ENCODE measurements around the gene WDFY2.
"Not testable (repeated sequence)": the region's sequence is repeated elsewhere in the genome, so short reads cannot be mapped to it uniquely, and the experiment has no call there.

WDFY2 gene

DNA sequence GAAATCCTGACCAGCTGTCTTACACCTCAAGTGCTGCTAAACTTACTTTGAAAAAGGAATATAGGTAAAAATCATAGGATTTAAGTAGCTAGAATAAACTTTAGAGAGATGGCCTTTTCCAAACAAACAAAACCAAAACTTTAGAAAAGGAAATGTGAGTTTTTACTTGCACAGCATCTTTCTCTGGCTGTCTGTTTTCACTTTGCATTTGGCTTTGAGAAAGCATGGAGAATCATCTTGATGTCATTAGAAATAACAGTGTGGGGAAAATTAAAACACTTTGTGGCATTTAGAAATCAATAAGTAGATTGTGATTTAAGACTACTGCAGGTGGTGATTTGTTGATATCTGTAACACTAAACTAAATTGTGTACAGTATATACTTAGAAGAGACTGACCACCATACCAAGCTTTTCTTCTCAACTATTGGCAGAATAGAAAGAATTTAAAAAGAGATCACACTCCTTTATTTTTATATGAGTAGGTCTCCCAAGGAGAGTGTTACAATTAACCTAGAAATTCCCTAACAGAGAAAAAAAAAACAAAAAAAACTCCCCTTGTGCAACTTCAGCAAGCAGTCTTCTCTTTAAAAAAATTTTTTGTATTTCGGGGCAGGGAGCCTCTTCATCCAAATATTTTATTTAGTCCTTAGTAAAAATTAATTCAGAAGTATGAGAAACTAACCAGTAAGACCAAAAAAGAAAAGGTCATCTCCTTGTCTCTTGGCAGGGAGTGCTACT, 6.1 kb downstream of the WDFY2 start:
- DNase-seq (ENCODE audit: low read depth): peak; percentile 28
- Histone ChIP-seq H3K27me3 (replicated peaks; ENCODE audit: control insufficient read depth, insufficient read depth, low read length) (no peaks in the 10 kb centered on the region), H3K4me3 (ENCODE audit: low read length) (peak overlapping the region; percentile 63), H3K36me3 (ENCODE audit: control insufficient read depth, insufficient read depth, low read length, severe bottlenecking) (no peaks in the 10 kb centered on the region), H3K9me3 (ENCODE audit: control insufficient read depth, low read length) (no peaks in the 10 kb centered on the region), H3K9ac (ENCODE audit: low read length) (peak overlapping the region; percentile 55), H3K4me1 (ENCODE audit: control insufficient read depth, insufficient read depth, low read length) (peaks cover 47% of the 10 kb centered on the region)

DNA sequence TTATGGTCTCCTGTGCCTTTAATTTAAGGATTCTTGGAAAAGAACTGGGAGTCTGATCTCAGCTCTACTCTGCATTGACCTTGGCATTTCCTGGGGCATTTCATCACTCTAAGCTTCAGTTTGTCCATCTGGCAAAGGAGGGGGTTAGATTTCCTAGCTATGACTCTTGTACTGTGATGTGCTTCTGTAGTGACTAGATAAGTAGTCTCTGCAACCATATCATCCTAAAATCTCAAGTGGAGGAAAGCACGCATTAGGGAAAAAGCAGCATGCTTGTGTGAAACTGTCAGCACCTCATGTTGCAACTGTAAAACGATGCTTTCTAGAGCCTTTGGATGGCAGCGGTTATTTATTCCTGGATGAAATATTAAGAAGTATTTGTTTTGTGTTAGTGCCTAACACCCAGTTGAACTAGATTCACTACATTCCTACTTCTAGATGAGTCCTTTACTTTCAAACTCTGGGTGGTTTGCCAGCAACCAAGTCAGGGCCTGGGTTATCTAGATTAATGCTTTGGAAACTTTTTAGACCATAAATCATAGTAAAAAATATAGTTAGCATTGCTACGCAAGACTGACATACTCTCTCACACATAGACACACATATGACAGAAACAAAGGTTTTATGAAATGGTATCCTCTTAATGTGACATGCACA, 6.8 kb downstream of the WDFY2 start:
- peak; percentile 84 for DNase-seq (ENCODE audit: low read depth)
- Histone ChIP-seq H3K4me1 (ENCODE audit: control insufficient read depth, insufficient read depth, low read length) (peaks cover 40% of the 10 kb centered on the region), H3K4me3 (ENCODE audit: low read length) (peak overlapping the region; percentile 63), H3K27me3 (replicated peaks; ENCODE audit: control insufficient read depth, insufficient read depth, low read length) (no peaks in the 10 kb centered on the region), H3K36me3 (ENCODE audit: control insufficient read depth, insufficient read depth, low read length, severe bottlenecking) (no peaks in the 10 kb centered on the region), H3K9ac (ENCODE audit: low read length) (peak overlapping the region; percentile 55), H3K9me3 (ENCODE audit: control insufficient read depth, low read length) (no peaks in the 10 kb centered on the region)

DNA sequence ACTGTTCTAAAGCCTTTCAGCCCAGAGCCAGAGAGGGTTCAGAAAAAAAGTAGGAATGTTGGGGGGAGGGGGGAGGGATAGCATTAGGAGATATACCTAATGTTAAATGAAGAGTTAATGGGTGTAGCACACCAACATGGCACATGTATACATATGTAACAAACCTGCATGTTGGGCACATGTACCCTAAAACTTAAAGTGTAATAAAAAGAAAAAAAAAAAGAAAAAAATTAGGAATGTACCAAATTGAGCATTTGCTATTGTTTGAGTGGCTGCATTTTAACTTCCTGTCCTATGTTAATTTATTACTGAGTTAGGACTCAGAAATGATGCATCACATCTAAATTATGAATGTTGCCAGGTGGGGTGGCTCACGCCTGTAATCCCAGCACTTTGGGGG, 7.7 kb downstream of the WDFY2 start:
- not testable (repeated sequence) for H3K27me3 ChIP-seq (replicated peaks; ENCODE audit: control insufficient read depth, insufficient read depth, low read length); H3K36me3 ChIP-seq (ENCODE audit: control insufficient read depth, insufficient read depth, low read length, severe bottlenecking); H3K9me3 ChIP-seq (ENCODE audit: control insufficient read depth, low read length); DNase-seq (ENCODE audit: low read depth)
- H3K9ac ChIP-seq (ENCODE audit: low read length): peak overlapping the region; percentile 55
- peaks cover 40% of the 10 kb centered on the region for H3K4me1 ChIP-seq (ENCODE audit: control insufficient read depth, insufficient read depth, low read length)
- peak overlapping the region; percentile 63 for H3K4me3 ChIP-seq (ENCODE audit: low read length)

DNA sequence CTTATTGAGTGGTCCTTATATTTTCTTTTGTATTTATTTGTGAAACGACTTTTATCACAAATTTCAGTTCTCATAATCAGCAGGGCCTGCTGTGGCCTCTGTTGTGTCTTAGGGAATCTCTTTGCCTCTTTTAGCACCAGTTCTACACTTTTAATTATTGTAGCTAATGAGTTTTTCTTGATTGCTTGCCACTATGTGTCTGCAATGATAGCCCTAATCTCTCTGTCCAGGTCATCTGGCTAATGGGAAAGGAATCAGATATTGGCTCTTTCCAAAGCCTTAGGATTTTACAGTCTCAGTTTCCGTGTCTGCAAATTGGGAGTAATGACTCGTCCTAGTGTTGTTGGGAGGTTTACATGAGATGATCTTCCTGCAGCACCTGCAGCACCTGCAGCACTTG, 10.2 kb downstream of the WDFY2 start:
- no peak overlapping the region for H3K4me3 ChIP-seq (ENCODE audit: low read length)
- peaks cover 26% of the 10 kb centered on the region for H3K4me1 ChIP-seq (ENCODE audit: control insufficient read depth, insufficient read depth, low read length)
- H3K9me3 ChIP-seq (ENCODE audit: control insufficient read depth, low read length): no peaks in the 10 kb centered on the region
- no peak overlapping the region for H3K9ac ChIP-seq (ENCODE audit: low read length)
- no peak for DNase-seq (ENCODE audit: low read depth)
- H3K36me3 ChIP-seq (ENCODE audit: control insufficient read depth, insufficient read depth, low read length, severe bottlenecking): no peaks in the 10 kb centered on the region
- no peaks in the 10 kb centered on the region for H3K27me3 ChIP-seq (replicated peaks; ENCODE audit: control insufficient read depth, insufficient read depth, low read length)

DNA sequence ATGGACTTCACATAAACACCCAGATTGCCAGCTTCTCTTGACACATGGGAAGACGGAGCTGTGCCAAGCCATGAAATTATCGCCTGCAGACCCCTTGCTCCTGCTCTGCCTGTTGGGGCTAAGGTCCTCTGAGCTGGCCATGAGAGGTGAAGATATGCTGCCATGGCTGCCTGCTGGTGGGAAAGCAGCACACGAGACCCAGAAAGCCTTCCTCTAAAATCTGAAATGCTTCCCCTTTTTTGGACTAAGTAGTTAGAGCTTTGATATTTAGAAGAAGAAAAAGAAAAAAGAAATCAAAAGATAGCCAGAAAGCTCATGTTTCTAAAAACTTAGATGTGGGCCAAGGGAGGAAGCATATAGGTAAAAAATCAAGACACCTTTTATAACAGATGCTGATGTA, 11.2 kb downstream of the WDFY2 start:
- no peak overlapping the region for H3K9ac ChIP-seq (ENCODE audit: low read length)
- no peak for DNase-seq (ENCODE audit: low read depth)
- no peak overlapping the region for H3K4me3 ChIP-seq (ENCODE audit: low read length)
- H3K36me3 ChIP-seq (ENCODE audit: control insufficient read depth, insufficient read depth, low read length, severe bottlenecking): no peaks in the 10 kb centered on the region
- H3K27me3 ChIP-seq (replicated peaks; ENCODE audit: control insufficient read depth, insufficient read depth, low read length): no peaks in the 10 kb centered on the region
- no peaks in the 10 kb centered on the region for H3K9me3 ChIP-seq (ENCODE audit: control insufficient read depth, low read length)
- peaks cover 16% of the 10 kb centered on the region for H3K4me1 ChIP-seq (ENCODE audit: control insufficient read depth, insufficient read depth, low read length)

DNA sequence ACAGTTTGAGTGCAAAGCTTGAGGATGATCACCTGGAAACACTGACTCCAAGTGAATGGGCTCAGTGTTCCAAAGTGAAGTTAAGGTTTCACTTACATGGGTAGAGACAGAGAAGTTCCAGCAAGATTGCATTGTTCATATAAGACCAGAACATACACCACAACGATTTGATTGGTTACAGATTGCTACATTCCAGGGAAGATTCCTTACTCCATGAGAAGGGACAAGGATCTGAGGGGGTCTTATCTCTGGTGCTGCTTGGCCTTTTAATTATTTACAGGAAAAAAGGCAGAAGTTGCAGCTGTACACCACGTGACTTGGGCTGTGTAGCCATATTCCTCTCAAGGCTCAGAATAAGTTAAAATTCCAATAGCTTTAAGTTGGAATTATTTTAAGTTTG, 12.3 kb downstream of the WDFY2 start:
- DNase-seq (ENCODE audit: low read depth): no peak
- H3K36me3 ChIP-seq (ENCODE audit: control insufficient read depth, insufficient read depth, low read length, severe bottlenecking): no peaks in the 10 kb centered on the region

DNA sequence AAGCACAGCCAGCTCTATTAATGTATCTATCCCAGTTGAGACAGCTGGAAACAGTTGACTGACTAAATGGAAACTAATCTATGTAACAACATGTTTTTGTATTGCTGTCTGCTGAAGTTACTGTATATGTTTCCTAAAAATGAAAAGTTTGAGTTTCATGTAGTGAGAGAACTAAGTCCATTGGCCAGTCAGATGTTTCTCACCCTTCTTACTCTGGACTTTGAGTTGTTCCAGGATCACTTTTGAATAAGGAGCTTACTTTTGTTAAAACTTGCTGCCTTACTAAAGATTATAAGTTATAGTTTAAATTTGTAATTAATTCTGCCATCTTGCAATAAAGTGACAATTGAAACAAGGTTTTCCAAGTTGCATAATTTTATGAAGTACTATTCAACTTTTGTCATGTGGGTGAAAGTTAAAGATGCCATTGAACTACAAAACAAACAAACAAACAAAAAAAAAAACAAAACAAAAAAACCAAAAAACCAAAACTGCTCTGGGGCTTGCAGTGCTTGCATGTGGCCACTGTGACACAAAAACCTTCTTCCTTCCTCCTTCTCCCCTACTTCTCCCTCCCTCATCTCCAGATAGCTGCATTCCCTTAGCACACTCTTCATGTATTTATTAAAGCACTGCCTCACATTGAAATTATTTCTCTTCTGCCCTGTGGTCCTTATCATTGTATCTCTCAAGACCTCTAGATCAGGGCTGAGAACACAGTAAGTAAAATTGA, 15.3 kb downstream of the WDFY2 start:
- H3K9me3 ChIP-seq (ENCODE audit: control insufficient read depth, low read length): no peaks in the 10 kb centered on the region

More for the DNA sequence above, 12.3 kb downstream of the WDFY2 start:
- Histone ChIP-seq H3K4me3 (ENCODE audit: low read length) (no peak overlapping the region), H3K4me1 (ENCODE audit: control insufficient read depth, insufficient read depth, low read length) (peaks cover 6% of the 10 kb centered on the region), H3K27me3 (replicated peaks; ENCODE audit: control insufficient read depth, insufficient read depth, low read length) (no peaks in the 10 kb centered on the region), H3K9ac (ENCODE audit: low read length) (no peak overlapping the region), H3K9me3 (ENCODE audit: control insufficient read depth, low read length) (no peaks in the 10 kb centered on the region)

DNA sequence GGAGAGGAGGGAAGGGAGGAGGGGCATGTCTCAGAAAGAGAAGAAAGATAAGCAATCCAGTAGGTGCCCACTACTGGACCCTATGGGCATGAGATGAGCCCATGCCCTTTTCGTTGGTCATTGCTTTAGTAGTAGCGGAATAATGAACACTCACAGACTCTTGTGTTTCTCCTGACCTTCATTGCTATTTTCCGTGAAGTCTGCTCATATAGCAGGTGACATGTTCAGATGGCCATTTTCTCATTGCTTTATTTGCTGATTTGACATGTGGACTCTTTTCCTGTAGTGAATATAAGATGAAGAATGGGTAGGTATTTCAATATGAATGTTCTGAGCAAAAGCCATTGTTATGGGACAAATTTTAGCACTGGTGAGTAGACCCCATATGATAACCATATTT, 16.4 kb downstream of the WDFY2 start:
- no peaks in the 10 kb centered on the region for H3K9me3 ChIP-seq (ENCODE audit: control insufficient read depth, low read length)
- H3K27me3 ChIP-seq (replicated peaks; ENCODE audit: control insufficient read depth, insufficient read depth, low read length): no peaks in the 10 kb centered on the region
- no peak overlapping the region for H3K9ac ChIP-seq (ENCODE audit: low read length)
- no peak overlapping the region for H3K4me3 ChIP-seq (ENCODE audit: low read length)
- no peak for DNase-seq (ENCODE audit: low read depth)
- peaks cover 3% of the 10 kb centered on the region for H3K4me1 ChIP-seq (ENCODE audit: control insufficient read depth, insufficient read depth, low read length)
- no peaks in the 10 kb centered on the region for H3K36me3 ChIP-seq (ENCODE audit: control insufficient read depth, insufficient read depth, low read length, severe bottlenecking)

More for the DNA sequence above, 15.3 kb downstream of the WDFY2 start:
- H3K36me3 ChIP-seq (ENCODE audit: control insufficient read depth, insufficient read depth, low read length, severe bottlenecking): no peaks in the 10 kb centered on the region
- no peaks in the 10 kb centered on the region for H3K27me3 ChIP-seq (replicated peaks; ENCODE audit: control insufficient read depth, insufficient read depth, low read length)
- H3K9ac ChIP-seq (ENCODE audit: low read length): no peak overlapping the region
- no peaks in the 10 kb centered on the region for H3K4me1 ChIP-seq (ENCODE audit: control insufficient read depth, insufficient read depth, low read length)
- H3K4me3 ChIP-seq (ENCODE audit: low read length): no peak overlapping the region
- DNase-seq (ENCODE audit: low read depth): no peak

DNA sequence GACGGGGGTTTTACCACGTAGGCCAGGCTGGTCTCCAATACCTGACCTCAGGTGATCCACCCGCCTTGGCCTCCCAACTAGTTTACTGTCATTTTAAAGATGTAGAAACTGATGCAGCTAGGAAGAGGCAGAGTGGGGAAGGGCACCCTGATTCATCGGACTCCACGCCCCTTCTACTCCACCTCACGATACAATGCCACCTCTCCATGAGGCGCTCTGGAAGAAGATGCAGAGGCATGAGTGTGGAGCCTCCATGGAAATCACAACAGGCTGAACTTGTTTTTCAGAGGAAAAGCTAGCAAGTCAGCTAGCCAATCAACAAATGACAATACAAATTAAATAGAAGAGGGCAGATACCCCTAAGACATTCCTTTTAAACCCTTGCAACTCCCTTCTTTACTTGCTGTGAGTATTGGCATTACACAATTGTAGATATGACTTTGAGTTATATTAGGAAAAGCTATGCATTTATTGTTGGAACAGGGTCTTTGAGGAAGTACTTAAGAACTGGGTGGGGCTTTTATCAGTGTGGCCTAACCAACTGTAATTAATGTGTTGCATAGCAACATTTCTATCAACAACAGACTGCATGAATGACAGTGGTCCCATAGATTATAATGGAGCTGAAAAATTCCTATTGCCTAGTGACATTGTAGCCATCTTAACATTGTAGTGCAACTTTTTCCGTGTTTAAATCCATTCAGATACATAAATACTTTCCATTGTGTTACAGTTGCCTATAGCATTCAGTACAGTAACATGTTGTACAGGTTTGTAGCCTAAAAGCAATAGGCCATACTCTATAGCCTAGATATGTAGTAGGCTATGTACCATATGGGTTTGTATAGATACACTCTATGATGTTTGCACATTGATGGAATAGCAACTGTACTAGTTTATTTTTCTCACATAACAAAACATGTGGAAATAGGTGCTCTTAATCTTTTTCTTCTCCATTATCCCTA, 17.6 kb downstream of the WDFY2 start:
- Histone ChIP-seq H3K9ac (ENCODE audit: low read length) (no peak overlapping the region), H3K4me1 (ENCODE audit: control insufficient read depth, insufficient read depth, low read length) (peaks cover 10% of the 10 kb centered on the region), H3K27me3 (replicated peaks; ENCODE audit: control insufficient read depth, insufficient read depth, low read length) (no peaks in the 10 kb centered on the region), H3K9me3 (ENCODE audit: control insufficient read depth, low read length) (no peaks in the 10 kb centered on the region), H3K36me3 (ENCODE audit: control insufficient read depth, insufficient read depth, low read length, severe bottlenecking) (no peaks in the 10 kb centered on the region), H3K4me3 (ENCODE audit: low read length) (no peak overlapping the region)
- no peak for DNase-seq (ENCODE audit: low read depth)

DNA sequence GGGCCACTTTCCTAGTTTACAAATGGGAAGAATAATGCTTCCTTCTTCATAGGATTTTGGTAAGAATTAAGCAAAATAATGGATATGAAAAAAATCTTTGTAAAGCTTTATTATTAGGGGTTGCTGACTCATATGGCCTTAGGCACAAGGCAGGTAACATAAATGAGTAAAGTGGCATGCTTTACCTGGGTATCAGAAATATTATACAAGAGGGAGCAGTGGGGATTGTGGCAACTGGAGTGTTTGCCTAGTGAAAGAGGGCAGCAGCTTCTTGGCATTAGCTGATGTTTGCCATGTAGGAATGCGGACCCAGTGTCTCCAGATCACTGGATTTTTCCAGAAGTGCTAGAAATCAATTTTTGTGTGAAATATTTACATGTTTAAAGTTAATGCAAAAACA, 19.5 kb downstream of the WDFY2 start:
- no peak for DNase-seq (ENCODE audit: low read depth)
- Histone ChIP-seq H3K9me3 (ENCODE audit: control insufficient read depth, low read length) (no peaks in the 10 kb centered on the region), H3K36me3 (ENCODE audit: control insufficient read depth, insufficient read depth, low read length, severe bottlenecking) (no peaks in the 10 kb centered on the region), H3K27me3 (replicated peaks; ENCODE audit: control insufficient read depth, insufficient read depth, low read length) (no peaks in the 10 kb centered on the region), H3K4me3 (ENCODE audit: low read length) (no peak overlapping the region), H3K4me1 (ENCODE audit: control insufficient read depth, insufficient read depth, low read length) (peaks cover 10% of the 10 kb centered on the region), H3K9ac (ENCODE audit: low read length) (no peak overlapping the region)

Data from adipocyte (in vitro differentiated cells).